ENCODE data around the gene ALK. TPM values are rescaled to one million over a fixed set of nuclear protein-coding genes. Genes with fewer than 3 reads are reported as not detected.

The ALK gene
- total RNA-seq, 6 donors from 2014 or later = 0.17 to 2.1 (median 0.35) TPM

- Histone ChIP-seq H3K36me3 (no peaks in the 10 kb centered on the region), H3K27me3 (no peaks in the 10 kb centered on the region), H3K4me3 (no peak overlapping the region), H3K27ac (no peak overlapping the region), H3K9me3 (no peaks in the 10 kb centered on the region), H3K4me1 (no peaks in the 10 kb centered on the region)
- 70 to 84% methylated on average over 4 of the region's 4 CpGs for WGBS, 2 donors
- no peak for ATAC-seq (ENCODE audit: low FRiP score in 2 of 2)
- TF ChIP-seq EP300 (IDR thresholded peaks at IDR 0.05) (no peak), POLR2A (IDR thresholded peaks at IDR 0.05) (no peak), POLR2AphosphoS5 (IDR thresholded peaks at IDR 0.05) (no peak)
- TF ChIP-seq, protein P1, sequence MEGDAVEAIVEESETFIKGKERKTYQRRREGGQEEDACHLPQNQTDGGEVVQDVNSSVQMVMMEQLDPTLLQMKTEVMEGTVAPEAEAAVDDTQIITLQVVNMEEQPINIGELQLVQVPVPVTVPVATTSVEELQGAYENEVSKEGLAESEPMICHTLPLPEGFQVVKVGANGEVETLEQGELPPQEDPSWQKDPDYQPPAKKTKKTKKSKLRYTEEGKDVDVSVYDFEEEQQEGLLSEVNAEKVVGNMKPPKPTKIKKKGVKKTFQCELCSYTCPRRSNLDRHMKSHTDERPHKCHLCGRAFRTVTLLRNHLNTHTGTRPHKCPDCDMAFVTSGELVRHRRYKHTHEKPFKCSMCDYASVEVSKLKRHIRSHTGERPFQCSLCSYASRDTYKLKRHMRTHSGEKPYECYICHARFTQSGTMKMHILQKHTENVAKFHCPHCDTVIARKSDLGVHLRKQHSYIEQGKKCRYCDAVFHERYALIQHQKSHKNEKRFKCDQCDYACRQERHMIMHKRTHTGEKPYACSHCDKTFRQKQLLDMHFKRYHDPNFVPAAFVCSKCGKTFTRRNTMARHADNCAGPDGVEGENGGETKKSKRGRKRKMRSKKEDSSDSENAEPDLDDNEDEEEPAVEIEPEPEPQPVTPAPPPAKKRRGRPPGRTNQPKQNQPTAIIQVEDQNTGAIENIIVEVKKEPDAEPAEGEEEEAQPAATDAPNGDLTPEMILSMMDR (IDR thresholded peaks at IDR 0.05) = no peak
- DNase-seq = no peak
Measured at GRCh38 chr2:29807082-29807481, 114.3 kb downstream of the ALK start.

DNA sequence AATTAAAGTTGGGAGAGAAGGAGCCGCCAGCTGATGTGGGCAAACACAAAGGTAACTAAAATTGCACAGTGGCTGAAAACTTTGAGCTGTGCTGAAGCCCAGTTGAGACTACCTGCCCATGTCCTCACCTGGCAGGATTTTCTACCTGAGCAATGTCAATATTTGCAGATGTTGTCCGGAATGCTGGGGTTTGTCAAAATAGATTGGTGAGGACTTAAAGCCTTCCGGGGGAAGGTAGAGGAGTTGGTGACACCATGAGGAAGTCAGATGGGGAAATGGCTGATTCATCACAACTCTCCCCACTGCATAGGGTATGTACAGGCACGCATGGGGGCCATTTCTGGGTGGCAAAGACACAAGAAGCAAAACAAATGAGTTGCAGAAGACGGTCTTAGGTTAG lies 114.9 kb downstream of the ALK start:
- 60 to 63% methylated on average over 5 of the region's 5 CpGs for WGBS, 2 donors
- ATAC-seq (ENCODE audit: low FRiP score in 2 of 2) = no peak
- TF ChIP-seq, protein P1 (IDR thresholded peaks at IDR 0.05) = no peak
- TF ChIP-seq EP300 (IDR thresholded peaks at IDR 0.05) (no peak), POLR2AphosphoS5 (IDR thresholded peaks at IDR 0.05) (no peak), POLR2A (IDR thresholded peaks at IDR 0.05) (no peak)

GRCh38 chr2:29804671-29805070 lies 116.7 kb downstream of the ALK start:
- Histone ChIP-seq H3K27ac (no peak overlapping the region), H3K4me1 (no peaks in the 10 kb centered on the region), H3K9me3 (no peaks in the 10 kb centered on the region), H3K36me3 (no peaks in the 10 kb centered on the region), H3K4me3 (no peak overlapping the region), H3K27me3 (no peaks in the 10 kb centered on the region)
- ATAC-seq (ENCODE audit: low FRiP score in 2 of 2) (no peak), DNase-seq (no peak)
- WGBS, 2 donors = 88 to 100% methylated on average over 3 of the region's 3 CpGs
- TF ChIP-seq POLR2AphosphoS5 (IDR thresholded peaks at IDR 0.05) = no peak
- no peak for TF ChIP-seq EP300 (IDR thresholded peaks at IDR 0.05)
- TF ChIP-seq, protein P1 (IDR thresholded peaks at IDR 0.05) = no peak
- no peak for TF ChIP-seq POLR2A (IDR thresholded peaks at IDR 0.05)

More for the DNA sequence above, 114.9 kb downstream of the ALK start:
- no peaks in the 10 kb centered on the region for H3K4me1 ChIP-seq
- no peak overlapping the region for H3K4me3 ChIP-seq
- H3K9me3 ChIP-seq = no peaks in the 10 kb centered on the region
- no peaks in the 10 kb centered on the region for H3K36me3 ChIP-seq
- no peaks in the 10 kb centered on the region for H3K27me3 ChIP-seq
- DNase-seq = no peak
- no peak overlapping the region for H3K27ac ChIP-seq

DNA sequence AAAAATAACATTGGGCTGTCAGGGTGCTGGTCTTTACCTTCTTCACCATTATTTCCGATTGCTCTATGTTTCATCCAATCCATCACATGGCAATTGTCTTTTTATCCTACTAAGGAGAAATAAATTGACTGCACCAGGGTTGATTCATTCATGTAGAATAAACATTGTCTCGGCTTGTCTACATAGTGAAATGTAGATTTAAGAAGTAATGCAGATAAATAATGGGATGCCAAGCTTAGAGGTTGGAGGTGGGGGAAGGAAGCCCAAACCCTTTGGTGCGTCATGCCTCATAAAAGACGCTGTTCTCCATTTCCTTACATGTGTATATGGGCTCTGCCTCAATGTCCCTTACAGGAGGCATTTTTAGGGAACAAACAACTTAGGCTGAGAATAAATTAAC lies 117.8 kb downstream of the ALK start:
- TF ChIP-seq, protein P1 (IDR thresholded peaks at IDR 0.05) = no peak
- no peak for TF ChIP-seq EP300 (IDR thresholded peaks at IDR 0.05)
- no peak for TF ChIP-seq POLR2AphosphoS5 (IDR thresholded peaks at IDR 0.05)
- H3K36me3 ChIP-seq = no peaks in the 10 kb centered on the region
- no peak overlapping the region for H3K27ac ChIP-seq
- H3K9me3 ChIP-seq = no peaks in the 10 kb centered on the region
- no peak overlapping the region for H3K4me3 ChIP-seq
- ATAC-seq (ENCODE audit: low FRiP score in 2 of 2) (no peak), DNase-seq (no peak)
- no peaks in the 10 kb centered on the region for H3K27me3 ChIP-seq
- H3K4me1 ChIP-seq = no peaks in the 10 kb centered on the region
- 66 to 87% methylated on average over 4 of the region's 4 CpGs for WGBS, 2 donors

DNA sequence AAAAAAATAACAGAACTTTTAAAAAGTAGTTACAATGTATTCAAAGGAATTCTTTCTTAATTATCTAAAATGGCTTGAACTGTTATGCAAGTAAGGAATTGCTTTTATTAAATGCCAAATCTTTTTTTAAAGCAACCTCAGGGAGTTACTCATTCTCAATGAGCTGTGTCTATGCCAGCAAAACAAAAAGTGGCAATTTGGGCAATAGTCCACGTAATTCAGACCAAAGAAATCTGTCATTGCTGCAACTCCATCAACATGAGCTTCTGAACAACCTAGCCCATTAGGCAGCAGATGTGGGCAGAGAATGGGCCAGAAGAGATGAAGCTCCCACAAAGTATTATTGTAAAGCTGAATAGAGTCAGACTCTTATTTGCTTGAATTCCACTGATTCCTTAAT lies 118.4 kb downstream of the ALK start:
- no peak overlapping the region for H3K27ac ChIP-seq

More for the DNA sequence above, 118.4 kb downstream of the ALK start:
- H3K36me3 ChIP-seq = no peaks in the 10 kb centered on the region
- no peak for DNase-seq
- H3K4me3 ChIP-seq = no peak overlapping the region
- H3K4me1 ChIP-seq = no peaks in the 10 kb centered on the region
- 33 to 46% methylated on average over 1 of the region's 1 CpG for WGBS, 2 donors
- H3K27me3 ChIP-seq = no peaks in the 10 kb centered on the region
- ATAC-seq (ENCODE audit: low FRiP score in 2 of 2) = no peak
- no peak for TF ChIP-seq POLR2A (IDR thresholded peaks at IDR 0.05)
- TF ChIP-seq POLR2AphosphoS5 (IDR thresholded peaks at IDR 0.05) = no peak
- no peak for TF ChIP-seq EP300 (IDR thresholded peaks at IDR 0.05)
- TF ChIP-seq, protein P1 (IDR thresholded peaks at IDR 0.05) = no peak
- no peaks in the 10 kb centered on the region for H3K9me3 ChIP-seq
